Astrocyte of the hippocampus (primary cell): Measurements from ENCODE around the gene CCBE1.
"Not testable (repeated sequence)": the region's sequence is repeated elsewhere in the genome, so short reads cannot be mapped to it uniquely, and the experiment has no call there.

ENCODE experiments used
- DNase-seq: peaks from one replicate; pipeline ENCODE4 v3.0.0; 2011; ENCODE audit warnings: low read depth, low spot score

The CCBE1 gene

DNA sequence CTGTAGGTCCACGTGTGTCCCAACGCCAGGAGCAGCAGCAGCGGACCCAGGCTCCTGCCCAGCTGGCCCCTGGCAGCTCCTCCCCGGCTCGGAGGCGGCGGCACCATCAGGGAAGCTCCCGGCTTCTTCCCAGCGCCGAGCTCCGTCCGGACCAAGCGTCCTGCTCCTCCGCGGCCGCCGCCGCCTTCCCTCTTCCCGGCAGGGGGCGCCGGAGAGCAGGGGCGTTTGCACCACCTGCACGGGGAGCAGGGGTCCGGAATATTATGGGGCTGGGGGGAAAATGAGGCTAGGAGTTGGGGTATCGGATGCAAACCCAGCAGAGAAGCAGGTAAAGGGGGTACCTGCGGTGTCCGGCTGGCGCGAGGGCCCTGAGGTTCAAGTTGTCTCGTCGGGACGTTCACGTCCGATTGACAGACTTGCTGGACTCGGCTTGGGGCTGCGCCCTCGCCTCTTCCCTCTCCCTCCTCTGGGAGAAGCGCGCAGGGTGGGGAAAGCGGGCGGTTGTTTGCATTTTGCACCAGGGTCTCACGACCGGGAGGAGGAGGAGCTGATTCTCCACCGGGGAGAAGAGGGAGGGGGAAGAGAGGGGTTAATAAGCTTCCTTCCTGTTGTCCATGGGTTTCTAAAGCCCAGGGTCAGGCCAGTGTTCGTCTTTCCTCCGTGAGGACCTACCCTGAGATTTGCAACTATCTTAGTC lies at the start of gene CCBE1:
Gene CCBE1 (minus strand): TSS at position 188 of the 697 bp plus-strand sequence.
- DNase-seq: peak; percentile 86

DNA sequence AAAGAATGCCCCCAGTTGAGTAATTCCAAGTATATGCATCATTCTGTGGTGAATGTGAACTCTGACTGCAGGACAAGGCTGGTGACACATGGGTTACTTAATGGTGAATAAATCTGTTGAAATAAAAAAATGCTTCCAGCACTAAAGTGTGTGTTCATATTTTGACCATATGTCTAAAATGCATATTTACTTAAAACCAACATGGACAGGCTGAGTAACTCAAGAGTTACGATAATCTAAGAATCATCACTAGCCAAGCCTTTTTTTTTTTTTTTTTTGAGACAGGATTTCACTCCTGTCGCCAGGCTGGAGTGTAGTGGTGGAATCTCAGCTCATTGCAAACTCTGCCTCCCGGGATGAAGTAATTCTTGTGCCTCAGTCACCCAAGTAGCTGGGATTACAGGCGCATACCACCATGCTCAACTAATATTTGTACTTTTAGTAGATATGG lies 47.1 kb upstream of the CCBE1 start:
- peak; percentile 60 for DNase-seq

GRCh38 chr18:59743566-59743965 lies 46.3 kb upstream of the CCBE1 start:
- peak; percentile 5 for DNase-seq

GRCh38 chr18:59742325-59743111 lies 45.3 kb upstream of the CCBE1 start:
- peak; percentile 17 for DNase-seq

GRCh38 chr18:59740141-59740540 lies 42.9 kb upstream of the CCBE1 start:
- no peak for DNase-seq

- DNase-seq: no peak
These were observed 40.6 kb upstream of the CCBE1 start for GRCh38 chr18:59737776-59738300.

- DNase-seq: not testable (repeated sequence)
These were observed 40.1 kb upstream of the CCBE1 start for GRCh38 chr18:59737335-59737734.

GRCh38 chr18:59736061-59736460 lies 38.8 kb upstream of the CCBE1 start:
- no peak for DNase-seq

- DNase-seq: no peak
These were observed 38.1 kb upstream of the CCBE1 start for GRCh38 chr18:59735269-59735860.

GRCh38 chr18:59733421-59733820 lies 36.2 kb upstream of the CCBE1 start:
- DNase-seq: peak; percentile 13

DNA sequence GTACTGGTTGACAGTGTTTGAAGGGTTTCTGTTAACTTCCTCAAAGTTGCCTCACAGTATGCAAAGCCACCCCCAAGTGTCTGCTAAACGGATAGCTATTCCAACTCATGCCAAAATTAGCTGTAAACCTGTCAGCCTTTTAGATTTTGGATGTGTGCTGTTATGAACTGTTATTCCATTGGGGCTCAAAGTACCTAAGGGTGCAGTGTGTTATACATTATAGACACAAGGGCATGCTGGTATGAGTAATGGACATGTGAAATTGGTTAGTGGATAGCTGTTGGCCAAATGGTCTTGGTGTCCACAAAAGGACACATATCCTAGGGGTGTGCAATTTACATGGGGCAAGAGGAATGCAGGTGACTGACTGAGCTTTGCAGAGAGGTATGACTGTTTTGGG lies 33.7 kb upstream of the CCBE1 start:
- DNase-seq: no peak

GRCh38 chr18:59729781-59730180 lies 32.6 kb upstream of the CCBE1 start:
- no peak for DNase-seq

DNA sequence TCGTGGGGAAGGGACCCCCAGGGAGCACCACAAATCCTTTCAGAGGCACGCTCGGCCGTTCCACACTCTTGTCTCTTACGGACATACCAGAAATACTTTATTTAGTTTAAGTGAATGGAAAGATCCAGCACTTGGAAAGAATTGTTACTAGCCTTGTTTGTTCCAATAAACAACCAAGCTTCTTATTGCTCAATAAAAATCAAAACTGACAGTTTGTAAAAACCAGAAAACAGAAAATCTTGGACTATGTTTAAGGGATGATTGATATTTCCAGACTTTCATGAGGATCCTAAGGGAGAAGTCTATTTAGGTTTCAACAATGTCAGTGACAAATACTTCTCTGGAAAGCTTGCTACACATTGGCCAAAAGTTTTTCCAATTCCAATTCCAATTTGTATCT lies 31.6 kb upstream of the CCBE1 start:
- DNase-seq: no peak

DNA sequence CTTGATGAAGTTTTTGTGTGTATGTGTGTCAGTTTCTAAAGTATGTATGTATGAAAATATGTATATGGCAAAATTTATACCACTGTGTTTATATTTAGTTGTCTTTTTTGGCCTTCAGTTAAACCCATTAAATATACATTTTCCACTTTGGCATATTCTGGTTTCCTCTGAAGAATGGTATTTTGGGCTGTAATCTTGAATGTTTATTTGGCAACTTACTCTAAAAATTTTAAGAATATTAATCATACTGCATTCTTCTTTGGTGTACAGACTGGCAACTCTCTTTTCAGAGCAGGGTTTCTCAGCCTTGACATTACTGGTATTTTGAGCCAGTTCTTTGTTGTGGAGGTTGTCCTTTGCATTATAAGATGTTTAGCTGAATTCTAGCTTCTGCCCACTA lies 27.9 kb upstream of the CCBE1 start:
- no peak for DNase-seq

- DNase-seq: no peak
These were observed 26.9 kb upstream of the CCBE1 start for GRCh38 chr18:59724103-59724502.

- DNase-seq: no peak
These were observed 24.7 kb upstream of the CCBE1 start for GRCh38 chr18:59721931-59722330.

GRCh38 chr18:59721211-59721610 lies 24.0 kb upstream of the CCBE1 start:
- DNase-seq: no peak

- DNase-seq: peak; percentile 62
These were observed 22.4 kb upstream of the CCBE1 start for GRCh38 chr18:59719544-59720181.

GRCh38 chr18:59718464-59719157 lies 21.4 kb upstream of the CCBE1 start:
- DNase-seq: no peak

DNA sequence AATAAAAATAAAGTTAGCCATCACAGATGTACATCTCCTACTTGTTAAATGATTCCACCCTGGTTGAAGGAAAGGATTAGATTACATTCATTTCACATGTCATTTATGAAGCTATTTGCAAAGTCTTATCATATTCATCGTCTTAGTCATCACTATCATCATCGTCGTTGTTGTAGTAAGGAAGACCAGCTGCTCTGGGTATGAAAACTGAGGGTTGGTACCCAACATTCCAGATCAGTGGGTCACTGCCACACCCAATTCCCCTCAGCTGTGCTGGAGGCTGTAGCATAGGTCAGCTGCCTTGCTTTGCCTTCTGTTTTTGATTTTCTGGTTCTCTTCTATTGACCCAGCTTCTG lies 20.9 kb upstream of the CCBE1 start:
- peak; percentile 59 for DNase-seq

- no peak for DNase-seq
These were observed 20.1 kb upstream of the CCBE1 start for GRCh38 chr18:59717291-59717690.
